GM19025 (cell line): ENCODE data around the gene CRMP1.

ENCODE experiments used
- ATAC-seq: cut with Tn5 transposase; IDR thresholded peaks from one replicate; pipeline ENCODE4 v1.9.1; 2021; ENCODE audit warnings: mild to moderate bottlenecking, low read depth, moderate library complexity; ENCODE audit not compliant: unreplicated experiment

Gene CRMP1

DNA sequence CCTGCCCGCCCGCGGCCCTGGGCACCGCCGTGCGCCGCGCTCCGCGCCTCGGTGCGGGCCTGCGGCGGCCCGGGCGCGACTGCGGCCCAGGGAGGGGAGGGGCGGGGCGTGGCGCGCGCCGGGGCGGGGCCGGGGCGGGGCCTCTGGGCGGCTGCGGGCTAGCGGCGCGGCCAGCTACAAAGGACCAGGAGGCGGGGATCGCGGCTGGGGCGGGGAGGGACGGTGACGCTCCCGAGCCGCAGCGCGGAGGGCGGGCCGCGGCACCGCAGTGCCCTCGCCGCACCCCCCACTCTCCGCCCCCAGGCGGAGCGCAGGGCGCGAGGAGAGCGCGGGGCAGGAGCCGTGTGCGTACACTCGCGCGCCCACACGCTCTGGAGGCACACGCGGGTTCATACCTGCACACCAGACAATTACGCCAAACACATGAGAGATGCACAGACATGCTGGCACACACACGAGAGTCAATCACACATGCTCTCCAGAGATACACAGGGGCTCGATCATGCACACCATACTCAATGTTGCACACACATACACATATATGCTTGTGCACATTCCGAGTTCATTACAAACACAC lies at the start of gene CRMP1:
CRMP1 (minus strand) TSS at position 83 of the 577 bp plus-strand sequence. CDS start 117 bp downstream, outside the sequence.
- no peak for ATAC-seq

DNA sequence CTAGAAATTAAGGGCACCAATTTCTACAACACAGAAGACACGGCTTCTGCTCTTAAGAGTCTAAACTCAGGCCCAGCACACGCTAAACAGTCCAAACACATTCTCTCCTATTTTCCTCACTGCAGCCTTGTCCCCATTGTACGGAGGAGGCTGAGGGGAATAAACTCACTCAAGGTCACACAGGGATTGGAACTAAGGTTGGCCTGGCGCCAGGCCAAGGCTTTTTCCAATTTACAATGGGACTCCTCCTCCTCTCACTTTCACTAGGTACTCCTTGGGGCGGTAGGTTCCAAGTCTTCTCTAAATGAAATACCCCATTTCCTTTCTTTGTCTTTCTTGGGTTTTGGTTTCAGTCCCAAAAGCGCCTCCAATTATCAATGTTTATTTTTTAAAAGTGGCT lies 48.7 kb upstream of the CRMP1 start:
- no peak for ATAC-seq

GRCh38 chr4:5940470-5941203 lies 47.8 kb upstream of the CRMP1 start:
- ATAC-seq: no peak

- ATAC-seq: no peak
Observed at GRCh38 chr4:5933996-5934831, 41.3 kb upstream of the CRMP1 start.

- ATAC-seq: no peak
Observed at GRCh38 chr4:5933116-5933515, 40.2 kb upstream of the CRMP1 start.

DNA sequence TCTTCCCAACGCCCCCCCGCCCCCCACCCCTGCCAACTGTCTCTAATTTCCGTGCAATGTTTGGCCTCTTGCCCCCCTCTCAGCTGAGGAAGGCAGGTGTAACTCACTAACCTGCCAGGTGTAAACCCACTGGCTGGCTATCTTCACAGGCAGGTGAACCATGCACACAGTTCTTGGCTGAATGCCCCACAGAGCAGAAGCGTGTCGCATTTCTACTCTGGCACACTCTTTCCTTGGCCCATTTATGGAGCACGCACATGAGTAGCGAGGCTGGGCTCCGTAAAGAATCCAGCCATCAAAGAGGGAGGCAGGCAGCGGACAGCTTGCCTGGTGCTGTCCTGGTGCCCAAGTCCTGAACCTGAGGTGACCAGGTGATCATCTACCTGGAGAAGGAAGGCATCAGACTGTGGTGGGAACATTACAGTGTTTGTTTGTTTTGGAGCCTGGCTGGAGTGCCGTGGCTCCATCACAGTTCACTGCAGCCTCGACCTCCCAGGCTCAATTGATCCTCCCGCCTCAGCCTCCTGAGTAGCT lies 39.2 kb upstream of the CRMP1 start:
- no peak for ATAC-seq

DNA sequence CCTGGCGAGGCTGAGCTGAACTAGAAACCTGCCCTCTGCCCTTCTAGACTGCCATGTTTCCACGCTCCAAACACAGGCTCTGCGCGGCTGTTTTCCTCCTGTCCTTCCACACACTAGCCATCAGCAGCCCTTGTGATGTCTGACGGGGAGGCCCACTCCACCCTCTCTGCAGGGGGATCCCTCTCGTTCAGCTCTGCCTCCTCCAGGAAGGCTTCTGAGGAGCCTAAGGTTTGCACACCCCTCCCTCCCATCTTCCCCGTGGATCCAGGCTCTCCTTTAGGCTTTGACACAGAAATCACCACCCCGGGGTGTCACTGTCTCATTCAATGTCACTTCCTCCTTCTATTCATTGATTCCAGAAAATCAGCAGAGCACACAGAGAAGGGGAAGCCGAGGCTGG lies 38.6 kb upstream of the CRMP1 start:
- ATAC-seq: no peak

DNA sequence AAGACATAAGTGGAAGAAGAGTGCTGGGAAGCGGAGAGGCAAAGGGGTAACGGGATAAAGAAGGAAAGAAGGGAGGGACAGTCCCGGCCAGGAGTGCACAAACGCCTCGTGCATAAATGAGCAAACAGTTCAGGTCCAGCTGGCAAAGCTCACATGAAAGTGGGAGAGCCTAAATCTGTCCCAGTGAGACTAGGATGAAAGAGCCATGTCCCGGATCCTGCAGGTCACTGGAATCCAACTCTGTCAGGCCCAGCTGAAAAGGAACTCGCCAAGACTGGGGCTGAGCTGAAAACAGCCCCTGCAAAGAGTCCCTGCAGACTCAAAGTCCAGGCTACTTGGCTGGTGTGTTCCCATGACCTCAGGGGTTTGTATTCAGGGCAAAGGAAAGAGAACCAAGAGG lies 38.0 kb upstream of the CRMP1 start:
- ATAC-seq: no peak

DNA sequence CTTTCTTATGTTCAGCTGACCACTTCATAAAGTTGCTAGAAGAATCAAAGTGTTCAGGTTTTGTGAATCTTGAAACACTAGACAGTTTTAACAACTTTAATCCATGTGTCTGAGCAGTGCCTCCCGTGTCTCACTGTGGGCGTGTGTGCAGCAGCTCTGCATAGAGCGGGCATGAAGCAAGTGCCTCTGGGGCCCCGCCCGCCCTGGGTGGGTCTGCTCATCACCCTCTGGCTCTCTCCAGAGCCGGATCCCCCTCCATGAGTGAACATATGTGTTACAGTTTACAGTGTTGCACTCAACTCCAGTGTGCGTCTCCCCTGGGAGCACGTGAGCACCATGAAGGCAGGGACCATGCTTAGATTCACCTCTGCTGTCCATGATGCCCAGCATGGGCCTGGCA lies 37.6 kb upstream of the CRMP1 start:
- no peak for ATAC-seq

DNA sequence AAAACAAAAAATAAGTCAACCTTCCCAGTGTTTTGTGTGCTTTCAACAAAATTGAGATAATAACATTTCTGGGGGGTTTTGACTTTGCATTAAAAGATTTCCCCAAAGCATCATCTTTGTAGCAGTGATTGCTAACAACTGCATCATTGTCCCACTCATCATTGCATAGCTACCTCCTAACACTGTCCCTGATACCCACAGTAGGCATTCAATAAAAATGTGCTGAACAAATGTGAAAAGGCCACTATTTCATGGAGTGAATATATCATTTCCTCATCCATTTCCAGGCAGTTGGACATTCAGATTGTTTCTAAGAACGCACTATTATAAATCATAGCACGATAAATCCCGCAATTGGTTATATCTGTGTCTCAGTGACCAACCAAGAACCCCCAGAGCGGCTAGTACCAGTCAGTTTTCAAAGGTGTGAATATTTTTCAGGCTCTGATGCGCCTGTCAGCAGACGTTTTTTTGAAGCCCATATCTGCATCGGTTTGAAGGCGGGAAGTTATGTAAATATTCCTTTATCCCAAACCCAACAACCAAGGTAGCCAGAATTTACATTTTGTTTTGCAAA lies 36.0 kb upstream of the CRMP1 start:
- ATAC-seq: no peak

DNA sequence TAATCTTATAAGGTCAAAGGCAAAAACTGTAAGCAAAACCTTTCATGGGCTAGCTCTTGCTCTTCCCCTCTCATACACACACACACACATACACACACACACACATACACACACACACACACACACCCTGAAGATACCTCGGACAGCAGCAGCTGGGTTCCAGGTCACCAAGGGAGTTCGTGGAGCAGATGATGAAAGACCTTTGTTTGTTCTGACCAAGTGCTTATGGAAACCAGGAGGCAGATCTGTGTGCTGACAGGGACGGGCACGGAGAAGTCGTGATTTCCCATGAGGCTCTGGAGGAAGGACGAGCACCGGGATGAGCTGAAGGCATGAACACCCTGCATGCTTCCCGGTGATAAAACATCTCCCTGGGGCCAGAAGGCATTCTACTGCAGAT lies 35.4 kb upstream of the CRMP1 start:
- no peak for ATAC-seq

DNA sequence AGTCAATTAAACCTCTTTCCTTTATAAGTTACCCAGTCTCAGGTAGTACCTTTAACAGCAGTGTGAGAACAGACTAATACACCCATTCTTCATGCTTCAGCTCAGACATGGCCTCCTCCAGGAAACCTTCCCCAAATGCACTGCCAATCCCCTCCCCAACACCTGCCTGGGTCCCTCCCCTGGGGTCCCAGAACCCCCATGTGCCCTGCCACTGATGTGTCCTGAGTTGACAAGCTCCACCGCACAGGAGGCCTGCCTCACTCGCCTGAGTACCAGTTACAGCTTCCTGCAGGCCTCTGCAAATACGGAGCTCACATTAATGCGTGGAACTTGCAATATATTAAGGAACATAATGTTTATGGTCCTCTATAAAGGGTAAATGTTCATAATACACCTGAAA lies 34.9 kb upstream of the CRMP1 start:
- ATAC-seq: no peak

GRCh38 chr4:5927116-5927515 lies 34.2 kb upstream of the CRMP1 start:
- ATAC-seq: no peak

DNA sequence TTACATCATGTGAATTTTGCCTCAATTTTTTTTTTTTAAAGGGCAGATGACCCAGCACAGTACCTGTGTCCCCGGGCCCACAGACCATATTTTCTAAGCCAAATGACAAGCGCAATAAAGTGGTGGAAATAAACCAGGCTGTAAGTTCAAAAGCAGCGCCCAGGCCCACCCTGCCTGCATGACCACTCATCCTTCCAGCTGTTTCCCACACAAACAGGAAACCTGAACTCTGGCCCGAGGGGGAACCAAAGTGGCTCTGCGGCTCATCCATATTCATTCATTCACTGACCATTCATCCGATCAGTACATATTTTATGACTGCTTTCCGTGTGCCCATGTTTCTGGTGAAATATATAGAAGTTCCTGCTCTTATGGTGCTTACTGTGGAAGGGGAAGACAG lies 33.7 kb upstream of the CRMP1 start:
- no peak for ATAC-seq

DNA sequence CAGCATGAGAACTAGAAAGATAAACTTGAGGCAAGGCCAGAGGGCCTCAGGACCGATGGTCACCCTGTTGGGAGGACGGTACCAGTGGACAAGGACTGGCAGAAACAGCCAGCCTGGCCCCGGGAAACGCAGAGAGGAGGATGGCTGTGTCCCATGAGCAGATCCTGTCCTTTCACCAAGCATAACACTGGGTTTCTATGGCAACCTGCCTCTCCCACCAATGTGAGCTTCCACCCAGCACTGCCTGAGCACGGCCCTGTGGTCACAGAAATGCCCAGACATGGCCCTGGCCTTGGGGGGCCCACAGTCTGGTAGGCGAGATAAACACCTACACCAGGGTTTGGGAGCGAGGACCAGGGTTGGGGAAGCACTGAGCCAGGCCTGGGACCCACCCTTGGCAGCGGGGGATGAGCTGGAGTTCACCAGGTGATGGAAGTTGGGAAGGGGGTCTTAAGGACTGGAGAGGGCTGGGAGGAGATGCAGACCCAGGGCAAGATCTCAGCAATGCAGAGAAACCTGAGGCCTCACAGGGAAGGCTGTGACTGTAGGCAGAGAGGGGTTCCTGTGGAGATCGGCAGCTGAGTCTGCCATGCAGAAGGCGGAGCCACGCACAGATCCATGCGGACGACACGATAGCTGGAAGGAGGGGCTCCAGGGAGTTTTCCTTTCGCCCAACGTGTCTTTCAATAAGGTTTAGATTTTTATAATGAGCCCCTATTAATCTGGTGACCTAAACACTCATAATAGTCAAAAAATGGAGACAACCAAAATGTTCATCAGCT lies 32.7 kb upstream of the CRMP1 start:
- no peak for ATAC-seq

- ATAC-seq: no peak
Observed at GRCh38 chr4:5924461-5925125, 31.7 kb upstream of the CRMP1 start.

DNA sequence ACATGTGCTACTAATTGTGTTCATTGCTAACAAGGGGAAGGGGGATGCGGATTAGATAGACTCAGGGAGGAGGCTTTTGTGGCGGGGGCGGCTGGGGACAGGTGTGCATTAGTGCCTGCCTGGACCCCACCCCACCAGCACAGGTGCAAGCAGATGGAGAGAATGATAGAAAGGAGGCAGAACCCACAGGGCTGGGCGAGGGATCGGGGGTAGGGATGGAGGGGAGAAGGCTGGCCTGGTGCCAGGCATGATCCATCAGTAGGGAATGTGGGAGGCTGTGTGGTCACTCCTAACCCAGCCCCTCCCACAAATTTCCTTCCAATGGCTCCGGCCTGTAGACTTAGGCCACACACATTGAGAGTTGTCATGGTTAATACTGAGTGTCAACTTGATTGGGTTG lies 30.5 kb upstream of the CRMP1 start:
- ATAC-seq: no peak

DNA sequence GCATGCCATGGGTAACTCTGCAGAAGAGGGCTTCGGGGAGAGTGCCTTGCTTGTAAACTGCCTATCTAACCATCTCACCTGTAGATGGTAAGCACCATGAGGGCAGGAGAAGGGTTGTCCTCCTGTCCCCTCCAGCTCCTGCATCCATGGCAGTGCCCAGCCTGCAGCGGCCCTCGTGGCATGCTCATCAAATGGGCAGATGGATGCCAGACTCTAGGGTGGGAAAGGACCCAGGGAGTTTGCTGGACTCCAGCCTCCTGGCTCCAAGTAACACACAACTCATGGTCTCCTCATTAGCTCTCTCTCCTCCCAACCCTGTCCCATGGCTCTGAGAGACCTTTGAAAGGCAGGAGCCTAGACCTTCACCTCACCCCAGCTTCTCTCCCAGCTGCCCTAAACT lies 29.7 kb upstream of the CRMP1 start:
- ATAC-seq: no peak

DNA sequence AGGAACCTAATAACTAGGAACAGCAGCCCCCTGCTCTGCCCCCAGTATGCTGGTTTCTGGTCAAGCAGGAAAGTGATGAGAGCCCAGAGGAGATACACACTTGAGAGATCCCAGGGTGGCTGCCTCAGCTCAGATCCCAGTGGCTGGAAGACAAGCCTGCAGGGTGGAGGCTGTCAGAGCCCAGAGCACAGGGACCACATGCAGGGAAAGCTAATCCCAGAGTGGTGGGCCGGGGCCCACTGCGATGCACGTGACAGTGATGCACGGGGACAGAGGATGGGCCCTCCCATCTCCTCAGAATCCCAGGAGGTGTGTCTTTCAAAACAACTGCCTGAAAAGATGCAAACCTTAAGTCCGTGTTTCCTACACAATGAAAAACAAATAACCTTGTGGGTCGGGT lies 29.1 kb upstream of the CRMP1 start:
- ATAC-seq: no peak
